Skeletal muscle tissue (tissue), 4 donors: Measurements from ENCODE around the gene NAALADL2. TPM values are rescaled to one million over a fixed set of nuclear protein-coding genes. Genes with fewer than 3 reads are reported as not detected.

Experiments
- H3K27ac ChIP-seq: one replicate; pipeline ENCODE4 v1.7.0; 2013; ENCODE audit warnings: mild to moderate bottlenecking, low read depth, low read length, inconsistent platforms
- H3K27me3 ChIP-seq, 3 donors: one replicate each; pipeline ENCODE4 v1.7.0; 2013; ENCODE audit warnings: low read length in 3 of 3; ENCODE audit not compliant: control insufficient read depth in 3 of 3, insufficient read depth in 3 of 3
- H3K36me3 ChIP-seq, 3 donors: one replicate each; pipeline ENCODE4 v1.7.0; 2013; ENCODE audit warnings: low read length in 3 of 3; ENCODE audit not compliant: control insufficient read depth in 3 of 3, insufficient read depth in 3 of 3
- H3K4me1 ChIP-seq, 3 donors: one replicate each; pipeline ENCODE4 v1.7.0; 2013; ENCODE audit warnings: low read length in 3 of 3, mild to moderate bottlenecking in 3 of 3; ENCODE audit not compliant: control insufficient read depth in 3 of 3, insufficient read depth in 3 of 3
- H3K4me3 ChIP-seq, 3 donors: one replicate each; pipeline ENCODE4 v1.7.0; 2013; ENCODE audit warnings: low read length in 3 of 3
- H3K9ac ChIP-seq, 3 donors: one replicate each; pipeline ENCODE4 v1.7.0; 2013; ENCODE audit warnings: low read length in 3 of 3, mild to moderate bottlenecking in 3 of 3, moderate library complexity in 2 of 3, low read depth in 1 of 3
- H3K9me3 ChIP-seq, 3 donors: one replicate each; pipeline ENCODE4 v1.7.0; 2013; ENCODE audit warnings: low read length in 3 of 3; ENCODE audit not compliant: control insufficient read depth in 3 of 3
- total RNA-seq: library from RNA; depleted of rRNA; stranded (reverse); fragments of >200 nt; gene quantifications from one replicate; pipeline ENCODE4 v1.2.3, GENCODE V29; 2014
- donor health status: Osteomylitis.

Gene NAALADL2
- 17.7 TPM for total RNA-seq

GRCh38 chr3:174859114-174859735, at the start of gene NAALADL2:
Gene NAALADL2, plus strand, starts transcription at chr3:174859334.
- H3K9me3 ChIP-seq: no peaks in the 10 kb centered on the region
- no peaks in the 10 kb centered on the region for H3K36me3 ChIP-seq
- no peak within 1 kb of the TSS for H3K4me3 ChIP-seq
- H3K4me1 ChIP-seq: no peaks in the 10 kb centered on the region
- no peak within 1 kb of the TSS for H3K27ac ChIP-seq
- no peak within 1 kb of the TSS for H3K9ac ChIP-seq
- no peaks in the 10 kb centered on the region for H3K27me3 ChIP-seq

- no peak overlapping the region for H3K27ac ChIP-seq
- H3K4me1 ChIP-seq: no peaks in the 10 kb centered on the region
- no peak overlapping the region for H3K4me3 ChIP-seq
- H3K27me3 ChIP-seq: no peaks in the 10 kb centered on the region
- H3K9me3 ChIP-seq: no peaks in the 10 kb centered on the region
- no peaks in the 10 kb centered on the region for H3K36me3 ChIP-seq
- no peak overlapping the region for H3K9ac ChIP-seq
These were observed 48.9 kb upstream of the NAALADL2 start for GRCh38 chr3:174810254-174810653.

- H3K4me3 ChIP-seq: no peak overlapping the region
- no peaks in the 10 kb centered on the region for H3K27me3 ChIP-seq
- no peak overlapping the region for H3K27ac ChIP-seq
- no peaks in the 10 kb centered on the region for H3K36me3 ChIP-seq
- no peaks in the 10 kb centered on the region for H3K9me3 ChIP-seq
- no peaks in the 10 kb centered on the region for H3K4me1 ChIP-seq
- H3K9ac ChIP-seq: no peak overlapping the region
These were observed 46.8 kb upstream of the NAALADL2 start for GRCh38 chr3:174812172-174812862.

- no peaks in the 10 kb centered on the region for H3K4me1 ChIP-seq
- no peak overlapping the region for H3K4me3 ChIP-seq
- H3K36me3 ChIP-seq: no peaks in the 10 kb centered on the region
- H3K27ac ChIP-seq: no peak overlapping the region
- H3K9ac ChIP-seq: no peak overlapping the region
- no peaks in the 10 kb centered on the region for H3K27me3 ChIP-seq
- H3K9me3 ChIP-seq: no peaks in the 10 kb centered on the region
These were observed 43.4 kb upstream of the NAALADL2 start for GRCh38 chr3:174815750-174816149.

- no peaks in the 10 kb centered on the region for H3K36me3 ChIP-seq
- no peaks in the 10 kb centered on the region for H3K4me1 ChIP-seq
- H3K27me3 ChIP-seq: no peaks in the 10 kb centered on the region
- H3K27ac ChIP-seq: no peak overlapping the region
- H3K9me3 ChIP-seq: no peaks in the 10 kb centered on the region
- H3K9ac ChIP-seq: no peak overlapping the region
- no peak overlapping the region for H3K4me3 ChIP-seq
These were observed 38.2 kb upstream of the NAALADL2 start for GRCh38 chr3:174820885-174821284.

GRCh38 chr3:174821477-174821876, 37.7 kb upstream of the NAALADL2 start:
- H3K27me3 ChIP-seq: no peaks in the 10 kb centered on the region
- no peak overlapping the region for H3K4me3 ChIP-seq
- no peaks in the 10 kb centered on the region for H3K9me3 ChIP-seq
- H3K9ac ChIP-seq: no peak overlapping the region
- no peaks in the 10 kb centered on the region for H3K4me1 ChIP-seq
- no peaks in the 10 kb centered on the region for H3K36me3 ChIP-seq
- no peak overlapping the region for H3K27ac ChIP-seq

GRCh38 chr3:174822320-174822719, 36.8 kb upstream of the NAALADL2 start:
- H3K9me3 ChIP-seq: no peaks in the 10 kb centered on the region
- no peak overlapping the region for H3K4me3 ChIP-seq
- H3K36me3 ChIP-seq: no peaks in the 10 kb centered on the region
- no peak overlapping the region for H3K9ac ChIP-seq
- H3K4me1 ChIP-seq: no peaks in the 10 kb centered on the region
- no peaks in the 10 kb centered on the region for H3K27me3 ChIP-seq
- H3K27ac ChIP-seq: no peak overlapping the region

- Histone ChIP-seq H3K9me3 (no peaks in the 10 kb centered on the region), H3K36me3 (no peaks in the 10 kb centered on the region), H3K9ac (no peak overlapping the region), H3K4me3 (no peak overlapping the region), H3K27me3 (no peaks in the 10 kb centered on the region), H3K27ac (no peak overlapping the region), H3K4me1 (no peaks in the 10 kb centered on the region)
These were observed 33.1 kb upstream of the NAALADL2 start for GRCh38 chr3:174826069-174826468.

GRCh38 chr3:174844746-174845145, 14.4 kb upstream of the NAALADL2 start:
- Histone ChIP-seq H3K27ac (no peak overlapping the region), H3K36me3 (no peaks in the 10 kb centered on the region), H3K4me1 (no peaks in the 10 kb centered on the region), H3K27me3 (no peaks in the 10 kb centered on the region), H3K9me3 (no peaks in the 10 kb centered on the region), H3K4me3 (no peak overlapping the region), H3K9ac (no peak overlapping the region)

- Histone ChIP-seq H3K9ac (no peak overlapping the region), H3K9me3 (peaks cover 0 to 2% (median 0%) of the 10 kb centered on the region in 3 donors), H3K4me1 (no peaks in the 10 kb centered on the region), H3K27ac (no peak overlapping the region), H3K36me3 (no peaks in the 10 kb centered on the region), H3K4me3 (no peak overlapping the region), H3K27me3 (no peaks in the 10 kb centered on the region)
These were observed 13.1 kb upstream of the NAALADL2 start for GRCh38 chr3:174846055-174846454.
